Peyer's patch (tissue), 4 donors: Measurements from ENCODE around the gene ANKRD11.

Experiments
- CTCF ChIP-seq, 6 experiments: fragments of 450-650 bp in 4 of 6; fragments of 200-600 bp in 2 of 6; sonication (generic) in 1 of 6; IDR thresholded peaks; one replicate each; pipeline ENCODE4 v1.5.1; 2017 to 2019; ENCODE audit warnings: antibody characterized with exemption in 6 of 6, mild to moderate bottlenecking in 3 of 6, moderate library complexity in 1 of 6
- POLR2A ChIP-seq, 2 donors: fragments of 450-650 bp; IDR thresholded peaks; one replicate each; pipeline ENCODE4 v1.5.1; 2017; ENCODE audit warnings: antibody characterized with exemption in 2 of 2, mild to moderate bottlenecking in 2 of 2, moderate library complexity in 2 of 2

GRCh38 chr16:89450537-89450936 lies 39.8 kb downstream of the ANKRD11 start:
- TF ChIP-seq CTCF (IDR thresholded peaks at IDR 0.05) (no peak), POLR2A (IDR thresholded peaks at IDR 0.05) (no peak)
